Cardiac muscle cell (in vitro differentiated cells and primary cell): ENCODE results near the gene HMOX1. TPM values are rescaled to one million over a fixed set of nuclear protein-coding genes. Genes with fewer than 3 reads are reported as not detected.

Source experiments
- DNase-seq, 2 donors: peaks; one replicate each; pipeline versions ENCODE4 v3.0.0 to v3.0.0-alpha.2; 2010 to 2017; ENCODE audit warnings: low read depth in 1 of 2, low spot score in 1 of 2
- H3K27ac ChIP-seq: fragments of 200-600 bp; sonication (generic); 2 replicates; pipeline ENCODE4 v1.5.1; 2016
- H3K27me3 ChIP-seq: fragments of 200-600 bp; sonication (generic); 2 replicates; pipeline ENCODE4 v1.6.0; 2016; ENCODE audit warnings: control low read depth
- H3K36me3 ChIP-seq: fragments of 200-600 bp; sonication (generic); 2 replicates; pipeline ENCODE4 v1.5.1; 2016; ENCODE audit warnings: control low read depth
- H3K4me1 ChIP-seq: fragments of 200-600 bp; sonication (generic); 2 replicates; pipeline ENCODE4 v1.8.1; 2017; ENCODE audit warnings: low read depth, mild to moderate bottlenecking, mixed run types
- H3K4me3 ChIP-seq: fragments of 200-600 bp; sonication (generic); 2 replicates; pipeline ENCODE4 v1.5.1; 2016; ENCODE audit warnings: mild to moderate bottlenecking
- H3K9me3 ChIP-seq: fragments of 200-600 bp; sonication (generic); 2 replicates; pipeline ENCODE4 v1.5.1; 2017; ENCODE audit warnings: low read depth, mild to moderate bottlenecking, control low read depth
- polyA plus RNA-seq: library from polyadenylated mRNA; unstranded; fragments of >200 nt; fragmentation: Nextera tagmentation; extraction: Ambion mirVana; gene quantifications from 2 replicates; pipeline ENCODE4 v1.2.1, GENCODE V29; 2016
- total RNA-seq: library from RNA; depleted of rRNA; stranded (reverse); fragments of >200 nt; gene quantifications from 2 replicates; pipeline ENCODE4 v1.2.3, GENCODE V29; 2016
- TF ChIP-seq, protein P1 (sequence below): IDR thresholded peaks from 2 replicates; pipeline ENCODE4 v1.5.1; 2012; ENCODE audit warnings: low read depth, mild to moderate bottlenecking, low read length

The HMOX1 gene
- total and polyA plus RNA-seq, 2 experiments from 2014 or later = 1.6 to 2.1 TPM

DNA sequence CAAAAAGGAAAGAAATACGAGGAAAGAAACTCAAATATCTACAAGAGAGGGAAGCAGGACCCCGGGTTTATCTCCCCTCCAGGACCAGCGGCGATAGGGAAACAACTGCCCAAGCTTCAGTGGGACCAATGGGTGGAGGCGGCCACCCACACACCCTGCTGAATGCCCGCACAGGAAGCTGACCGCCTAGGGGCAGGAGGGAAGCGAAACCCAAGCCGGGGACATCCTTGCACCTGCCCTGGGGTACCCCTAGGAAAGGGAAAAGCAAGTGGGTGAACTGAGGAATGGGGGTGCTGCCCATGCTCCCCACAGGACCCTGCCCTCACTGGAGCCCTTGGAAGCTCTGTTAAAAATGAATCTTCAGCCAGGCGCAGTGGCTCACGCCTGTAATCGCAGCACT, 27.6 kb upstream of the HMOX1 start:
- no peaks in the 10 kb centered on the region for H3K27me3 ChIP-seq
- H3K36me3 ChIP-seq = no peaks in the 10 kb centered on the region
- H3K27ac ChIP-seq = no peak overlapping the region
- no peaks in the 10 kb centered on the region for H3K9me3 ChIP-seq
- no peak for DNase-seq
- TF ChIP-seq, protein P1, sequence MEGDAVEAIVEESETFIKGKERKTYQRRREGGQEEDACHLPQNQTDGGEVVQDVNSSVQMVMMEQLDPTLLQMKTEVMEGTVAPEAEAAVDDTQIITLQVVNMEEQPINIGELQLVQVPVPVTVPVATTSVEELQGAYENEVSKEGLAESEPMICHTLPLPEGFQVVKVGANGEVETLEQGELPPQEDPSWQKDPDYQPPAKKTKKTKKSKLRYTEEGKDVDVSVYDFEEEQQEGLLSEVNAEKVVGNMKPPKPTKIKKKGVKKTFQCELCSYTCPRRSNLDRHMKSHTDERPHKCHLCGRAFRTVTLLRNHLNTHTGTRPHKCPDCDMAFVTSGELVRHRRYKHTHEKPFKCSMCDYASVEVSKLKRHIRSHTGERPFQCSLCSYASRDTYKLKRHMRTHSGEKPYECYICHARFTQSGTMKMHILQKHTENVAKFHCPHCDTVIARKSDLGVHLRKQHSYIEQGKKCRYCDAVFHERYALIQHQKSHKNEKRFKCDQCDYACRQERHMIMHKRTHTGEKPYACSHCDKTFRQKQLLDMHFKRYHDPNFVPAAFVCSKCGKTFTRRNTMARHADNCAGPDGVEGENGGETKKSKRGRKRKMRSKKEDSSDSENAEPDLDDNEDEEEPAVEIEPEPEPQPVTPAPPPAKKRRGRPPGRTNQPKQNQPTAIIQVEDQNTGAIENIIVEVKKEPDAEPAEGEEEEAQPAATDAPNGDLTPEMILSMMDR = no peak
- peaks cover 10% of the 10 kb centered on the region for H3K4me1 ChIP-seq
- no peak overlapping the region for H3K4me3 ChIP-seq

DNA sequence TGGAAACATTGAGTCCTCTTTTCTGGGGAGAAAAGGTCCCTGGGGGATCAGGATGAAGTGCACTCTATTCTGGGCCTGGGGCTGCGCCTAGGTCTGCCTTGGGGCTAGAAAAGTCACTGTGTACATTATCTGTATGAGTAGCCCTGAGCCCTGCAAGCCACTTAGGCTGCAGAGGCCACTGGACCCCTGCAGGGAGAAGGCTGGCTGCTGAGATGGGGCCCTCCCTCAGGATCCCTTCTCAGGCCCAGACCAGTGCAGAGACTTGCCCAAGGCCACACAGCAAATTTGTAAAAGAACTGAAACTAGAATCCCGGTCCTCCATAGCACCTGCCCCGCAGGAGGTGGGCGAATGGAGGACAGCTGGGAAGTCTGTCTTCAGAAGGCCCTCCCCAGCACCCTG, 26.8 kb upstream of the HMOX1 start:
- H3K4me1 ChIP-seq = peaks cover 10% of the 10 kb centered on the region
- TF ChIP-seq, protein P1 = no peak
- no peaks in the 10 kb centered on the region for H3K27me3 ChIP-seq
- H3K27ac ChIP-seq = no peak overlapping the region
- no peaks in the 10 kb centered on the region for H3K36me3 ChIP-seq
- DNase-seq = no peak
- H3K4me3 ChIP-seq = no peak overlapping the region
- no peaks in the 10 kb centered on the region for H3K9me3 ChIP-seq

DNA sequence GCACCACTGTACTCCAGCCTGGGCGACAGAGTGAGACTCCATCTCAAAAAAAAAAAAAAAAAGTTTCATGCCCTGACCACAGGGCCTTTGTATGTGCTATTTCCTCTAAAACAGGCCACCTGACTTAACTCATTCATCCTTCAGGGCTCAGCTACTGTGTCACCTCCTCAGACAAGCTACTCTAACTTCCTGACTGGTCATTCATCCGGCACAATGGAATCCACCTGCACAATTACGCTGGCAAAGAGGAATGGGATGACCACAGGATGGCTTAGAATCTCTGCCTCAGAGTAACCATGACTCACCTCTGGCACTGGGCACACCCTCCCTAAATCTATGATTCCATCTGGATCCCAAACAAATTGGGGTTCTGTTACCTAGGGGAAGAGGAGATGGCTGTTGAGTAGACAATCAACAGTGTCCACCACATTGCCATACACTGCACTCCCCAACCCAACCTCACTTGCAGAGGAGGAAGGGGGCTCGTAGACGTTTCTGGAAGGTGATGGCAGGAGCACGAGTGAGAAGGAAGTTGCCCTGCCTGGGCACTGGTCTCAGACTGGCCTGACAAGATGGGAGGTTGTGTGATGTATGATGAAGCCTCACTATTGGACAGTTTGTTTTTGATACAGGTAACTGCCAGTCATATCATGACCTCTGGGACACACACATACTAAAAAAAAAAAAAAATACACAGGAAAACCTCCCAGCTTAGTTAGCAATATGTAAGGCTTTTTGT, 22.8 kb upstream of the HMOX1 start:
- Histone ChIP-seq H3K4me1 (no peaks in the 10 kb centered on the region), H3K9me3 (no peaks in the 10 kb centered on the region), H3K27me3 (no peaks in the 10 kb centered on the region), H3K27ac (no peak overlapping the region), H3K36me3 (no peaks in the 10 kb centered on the region), H3K4me3 (no peak overlapping the region)
- TF ChIP-seq, protein P1 = no peak
- DNase-seq = no peak

DNA sequence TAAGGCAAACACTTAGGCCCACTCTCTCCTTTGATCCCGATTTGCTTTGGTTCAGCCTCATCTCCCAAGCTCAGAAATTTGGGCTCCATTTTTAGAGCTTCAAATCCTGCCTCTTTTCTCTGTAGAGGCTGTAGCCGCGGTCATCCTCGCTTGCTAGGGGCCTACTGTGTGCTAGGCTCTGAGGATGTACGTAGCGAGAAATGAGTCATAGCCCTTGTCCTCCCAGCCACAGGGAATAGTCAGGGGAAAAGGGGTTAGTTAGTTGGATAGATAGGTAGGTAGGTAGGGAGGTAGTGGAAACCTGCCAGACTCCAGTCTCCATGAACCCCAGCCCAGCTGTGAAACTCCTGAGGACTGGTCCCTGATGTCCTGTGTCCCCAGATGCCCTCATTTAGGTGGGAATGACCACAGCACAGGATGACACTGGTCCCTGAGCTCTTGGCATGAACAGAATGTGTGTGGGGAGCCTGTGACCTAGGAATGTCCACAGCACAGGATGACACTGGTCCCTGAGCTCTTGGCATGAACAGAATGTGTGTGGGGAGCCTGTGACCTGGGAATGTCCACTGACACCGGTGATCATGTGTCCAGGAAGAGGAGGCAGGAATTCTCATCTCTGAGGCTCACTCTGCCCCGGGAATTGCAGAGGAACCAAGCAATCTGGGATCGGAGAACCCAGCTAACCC, 21.4 kb upstream of the HMOX1 start:
- no peak for DNase-seq
- TF ChIP-seq, protein P1 = no peak
- no peak overlapping the region for H3K27ac ChIP-seq

DNA sequence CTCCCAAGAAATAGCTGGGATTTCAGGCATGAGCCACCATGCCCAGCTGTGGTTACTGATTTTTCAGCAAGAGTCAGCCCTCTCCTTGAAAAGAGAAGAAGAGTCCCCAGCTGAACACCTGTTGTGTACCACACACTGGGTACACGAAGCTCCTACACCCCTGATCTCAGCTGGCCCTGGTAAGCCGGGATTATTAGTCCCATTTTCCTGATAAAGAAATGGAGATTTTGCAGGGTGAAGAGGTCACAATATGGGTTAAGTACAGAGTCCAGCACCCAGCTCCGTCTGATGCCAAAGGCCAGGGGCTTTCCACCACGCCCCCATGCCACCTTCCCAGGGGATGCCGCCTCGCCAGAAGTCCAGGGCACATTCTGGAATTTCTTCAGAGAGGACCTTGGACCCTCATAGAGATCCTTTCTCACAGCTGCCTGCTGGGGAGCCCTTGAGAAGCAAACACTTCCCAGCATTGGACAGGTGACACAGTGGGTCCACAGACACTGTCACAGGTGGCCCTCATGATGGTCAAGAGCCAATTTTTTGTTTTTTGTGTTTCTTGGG, 19.8 kb upstream of the HMOX1 start:
- H3K27ac ChIP-seq = no peak overlapping the region

More for the DNA sequence above, 21.4 kb upstream of the HMOX1 start:
- H3K4me1 ChIP-seq = no peaks in the 10 kb centered on the region
- H3K9me3 ChIP-seq = no peaks in the 10 kb centered on the region
- H3K36me3 ChIP-seq = no peaks in the 10 kb centered on the region
- no peak overlapping the region for H3K4me3 ChIP-seq
- H3K27me3 ChIP-seq = no peaks in the 10 kb centered on the region

More for the DNA sequence above, 19.8 kb upstream of the HMOX1 start:
- no peak for DNase-seq
- no peaks in the 10 kb centered on the region for H3K4me1 ChIP-seq
- TF ChIP-seq, protein P1 = no peak
- H3K4me3 ChIP-seq = no peak overlapping the region
- no peaks in the 10 kb centered on the region for H3K27me3 ChIP-seq
- no peaks in the 10 kb centered on the region for H3K9me3 ChIP-seq
- no peaks in the 10 kb centered on the region for H3K36me3 ChIP-seq
